DLD1 (cell line): Measurements from ENCODE around the gene NCS1.
"Not testable (repeated sequence)": the region's sequence is repeated elsewhere in the genome, so short reads cannot be mapped to it uniquely, and the experiment has no call there.

Experiments
- in situ Hi-C: cut with HindIII; loops from 2 replicates; pipeline ENCODE4 v1.10.0; 2017; ENCODE audit warnings: low sequenced_read_pairs

NCS1 gene

DNA sequence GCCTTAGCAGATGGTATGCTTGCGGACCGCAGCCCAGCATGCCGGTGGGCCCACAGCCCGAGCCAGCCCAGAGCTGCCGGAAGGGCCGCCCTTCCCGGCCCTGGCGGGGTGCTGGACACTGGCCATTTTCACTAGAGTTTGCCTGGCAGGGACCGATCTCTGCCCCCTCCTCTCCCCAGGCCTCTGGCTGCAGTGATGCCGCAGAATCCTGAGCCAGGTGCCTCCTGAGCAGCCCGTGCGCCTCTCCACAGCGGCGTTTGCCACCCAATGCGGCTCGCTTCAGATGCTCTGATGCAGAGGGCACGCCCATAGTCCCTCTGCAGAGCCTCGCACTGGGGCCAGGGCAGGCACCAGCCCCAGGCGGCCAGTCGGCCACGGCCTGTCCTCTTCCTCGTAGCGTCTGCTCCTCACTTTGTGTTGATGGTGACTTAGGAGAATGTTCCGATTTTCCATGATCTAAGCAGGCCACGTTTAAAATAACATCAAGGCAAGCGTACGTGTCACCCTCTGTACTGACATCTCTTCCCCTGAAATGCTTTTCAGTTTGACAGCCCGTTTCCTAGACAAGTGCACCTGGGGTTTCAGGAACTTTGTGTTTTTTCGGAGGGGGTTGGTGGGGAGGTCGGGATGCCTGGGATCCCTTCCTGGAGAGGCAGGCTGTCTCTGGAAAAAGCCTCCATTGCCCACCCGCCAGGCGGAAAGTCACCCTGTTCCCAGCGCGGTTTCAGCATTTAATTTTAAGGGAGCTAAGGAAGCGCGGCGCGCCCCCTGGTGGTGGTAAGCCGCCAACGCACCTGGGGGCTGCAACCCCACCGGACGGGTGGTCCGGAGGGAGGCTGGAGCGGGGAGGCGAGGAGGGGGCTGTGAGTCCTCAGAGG is 63.6 kb downstream of the NCS1 start:
- in situ Hi-C loops: no loop called here

DNA sequence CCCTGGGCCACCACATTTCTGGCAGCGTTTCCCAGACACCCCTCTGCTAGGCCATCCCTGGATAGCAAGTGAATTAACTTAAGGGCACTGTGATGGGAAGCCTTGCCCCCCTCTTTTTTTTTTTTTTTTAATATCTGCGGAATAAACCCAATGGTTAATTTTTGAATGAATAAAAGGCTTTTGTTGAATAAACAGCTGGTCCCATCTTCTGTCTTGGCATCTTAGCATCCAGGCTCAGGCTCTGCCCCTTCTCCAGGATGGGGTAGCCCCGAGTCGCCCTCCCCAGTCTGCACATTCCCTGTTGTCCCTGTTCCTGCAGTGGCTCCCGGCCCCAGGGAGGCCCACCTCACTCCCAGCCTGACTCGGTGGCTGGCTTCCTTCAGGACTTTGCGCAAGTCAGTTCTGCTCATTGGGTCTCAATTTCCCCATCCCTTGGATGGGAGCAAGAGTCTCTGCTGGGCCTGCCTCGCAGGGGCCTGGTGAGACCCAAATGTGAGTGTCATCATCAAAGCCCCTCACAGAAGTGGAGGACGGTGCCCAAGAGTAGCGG is 64.3 kb downstream of the NCS1 start:
- in situ Hi-C loops: no loop called here

DNA sequence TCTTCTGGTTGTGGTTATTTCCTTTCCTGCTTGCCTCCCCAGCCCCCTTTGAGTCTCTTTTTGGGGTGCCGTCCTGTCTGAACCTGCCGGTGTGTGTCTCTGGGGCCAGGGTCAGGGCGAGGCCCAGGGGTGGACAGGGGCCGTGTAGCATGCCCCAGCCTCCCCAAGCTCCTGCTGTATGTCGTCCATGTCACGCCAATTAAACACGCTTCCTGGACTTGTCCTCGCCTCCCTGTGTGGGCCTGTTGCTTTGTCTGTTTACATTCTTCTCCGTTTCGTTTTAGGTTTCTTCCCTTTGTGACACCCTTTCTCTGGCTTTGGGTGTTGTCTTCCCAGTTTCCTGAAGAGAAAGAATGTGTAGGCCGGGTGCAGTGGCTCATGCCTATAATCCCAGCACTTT is 64.9 kb downstream of the NCS1 start:
- in situ Hi-C loops: no loop called here

DNA sequence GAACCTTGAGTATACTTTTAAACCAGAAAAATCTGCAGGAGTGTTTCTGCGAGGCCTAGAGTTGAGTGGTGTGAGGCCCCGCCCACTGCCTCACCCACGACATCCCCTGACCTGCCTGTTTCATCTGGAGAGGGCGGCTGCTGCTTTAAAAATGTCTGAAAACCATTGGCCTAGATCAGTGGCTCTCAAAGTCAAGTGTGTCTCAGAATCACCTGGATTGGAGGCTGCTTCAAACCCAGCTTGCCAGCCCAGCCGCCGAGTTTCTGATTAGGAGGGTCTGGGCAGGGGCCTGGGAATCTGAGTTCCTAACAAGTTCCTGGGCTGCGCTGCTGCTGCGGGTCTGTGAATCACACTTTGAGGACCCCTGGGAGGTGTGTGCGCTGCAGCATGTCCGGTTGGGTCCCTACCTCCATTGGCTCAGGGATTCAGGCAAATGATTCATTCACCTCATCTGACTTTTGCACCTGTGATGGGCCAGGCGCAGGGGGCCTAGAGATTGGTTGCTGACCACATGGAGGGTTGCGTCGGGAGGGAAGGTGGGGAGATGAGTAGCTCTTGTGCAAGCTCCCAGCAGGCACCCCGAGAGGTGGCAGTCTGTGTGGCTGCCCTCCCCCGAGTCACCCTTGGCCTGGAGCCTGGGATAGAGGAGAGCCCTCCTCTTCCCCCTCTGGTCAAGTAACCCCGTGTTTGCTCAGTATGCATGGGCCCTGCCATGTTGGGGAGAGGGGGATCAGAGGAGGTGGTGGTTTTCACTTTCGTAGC is 65.7 kb downstream of the NCS1 start:
- in situ Hi-C loops: no loop called here

DNA sequence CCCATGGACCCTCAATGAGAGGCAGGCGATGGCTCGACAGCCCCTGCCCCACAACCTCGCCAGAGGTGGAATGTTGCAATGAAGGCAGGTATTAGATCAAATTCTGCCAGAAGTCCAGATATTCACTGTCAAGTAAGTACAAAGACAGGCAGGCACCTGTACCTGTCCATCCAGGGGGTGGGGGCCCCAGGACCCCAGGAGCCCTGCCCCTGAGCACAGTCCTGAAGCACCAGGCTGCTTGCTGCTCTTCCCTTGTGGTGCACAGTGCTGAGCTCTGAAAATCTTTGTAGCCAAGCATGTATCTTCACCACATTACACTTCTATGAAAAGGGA is 67.1 kb downstream of the NCS1 start:
- in situ Hi-C loops: no loop called here

DNA sequence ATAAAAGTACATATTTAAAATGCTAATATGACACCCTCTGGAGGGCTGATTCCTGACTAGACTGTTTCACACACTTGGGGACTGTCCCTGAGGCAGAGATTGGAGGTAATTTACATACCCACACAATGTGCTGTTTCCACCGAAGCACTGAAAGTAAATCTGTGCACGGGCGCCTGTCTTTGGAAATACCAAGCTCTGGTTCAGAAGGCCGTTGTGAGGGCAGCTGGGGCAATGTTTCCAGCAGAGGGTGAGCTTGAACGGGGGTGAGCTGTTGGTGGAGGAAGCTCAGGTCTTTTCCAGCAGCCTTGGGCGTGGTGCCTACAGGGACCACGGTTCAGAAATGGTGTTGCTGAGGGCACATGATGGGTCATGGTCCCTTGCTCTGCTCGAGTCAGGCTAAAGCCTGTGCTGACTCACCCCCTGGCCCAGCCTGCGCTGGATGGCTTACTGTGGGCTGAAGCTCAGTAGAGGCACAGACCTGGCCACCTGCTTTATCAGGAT is 67.6 kb downstream of the NCS1 start:
- in situ Hi-C loops: no loop called here

DNA sequence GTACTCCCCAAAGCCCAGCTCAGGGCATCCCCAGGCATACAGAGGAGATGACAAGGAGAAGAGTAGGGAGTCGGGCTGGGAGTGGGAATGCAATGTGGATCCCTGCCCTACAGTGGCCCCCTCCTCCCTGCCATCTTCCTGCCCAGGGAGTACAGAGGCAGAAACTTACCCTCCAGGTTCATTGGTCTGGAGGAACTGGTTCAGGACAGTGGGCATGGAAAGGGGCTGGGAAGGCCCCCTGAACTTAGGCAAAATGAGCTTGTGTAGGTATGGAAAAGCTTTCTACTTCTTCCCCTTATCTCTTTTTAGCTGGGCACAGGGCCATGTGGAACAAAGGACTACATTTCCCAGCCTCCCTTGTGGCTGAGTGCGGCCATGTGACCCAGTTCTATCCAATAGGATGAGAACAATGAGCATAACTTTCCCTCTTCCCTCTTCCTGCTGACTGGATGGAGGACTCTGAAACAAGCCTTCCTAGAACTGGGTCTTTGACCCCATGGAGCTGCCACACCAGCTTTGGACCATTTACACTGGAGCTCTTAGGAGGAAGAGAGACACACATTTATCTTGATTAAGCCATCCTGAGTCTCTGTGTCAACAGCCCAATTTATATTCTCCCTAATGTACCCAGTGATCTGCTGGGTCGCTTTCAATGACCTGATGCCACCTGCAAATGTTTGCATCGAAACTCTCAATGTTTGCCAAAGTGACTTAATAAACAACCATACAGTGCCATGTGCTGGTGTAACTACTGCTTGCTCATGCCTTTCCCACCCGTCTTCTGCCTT is 68.4 kb downstream of the NCS1 start:
- in situ Hi-C loops: no loop called here

DNA sequence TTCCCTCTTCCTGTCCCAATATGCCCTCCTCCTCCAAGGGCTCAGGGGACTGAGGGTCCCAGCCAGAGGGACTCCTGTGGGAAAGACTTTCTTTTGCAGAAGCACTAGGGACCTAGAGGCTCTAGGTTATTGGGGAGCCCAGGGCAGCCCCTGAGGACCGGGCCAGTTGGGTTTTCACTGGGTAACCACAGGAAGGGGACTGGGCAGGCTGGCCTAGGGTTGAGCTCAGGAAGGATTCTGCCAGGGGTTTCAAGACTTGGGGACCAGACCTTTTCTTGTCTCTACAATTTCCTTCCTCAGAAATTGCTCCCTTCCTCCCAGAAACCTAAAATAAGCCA is 69.0 kb downstream of the NCS1 start:
- in situ Hi-C loops: no loop called here

DNA sequence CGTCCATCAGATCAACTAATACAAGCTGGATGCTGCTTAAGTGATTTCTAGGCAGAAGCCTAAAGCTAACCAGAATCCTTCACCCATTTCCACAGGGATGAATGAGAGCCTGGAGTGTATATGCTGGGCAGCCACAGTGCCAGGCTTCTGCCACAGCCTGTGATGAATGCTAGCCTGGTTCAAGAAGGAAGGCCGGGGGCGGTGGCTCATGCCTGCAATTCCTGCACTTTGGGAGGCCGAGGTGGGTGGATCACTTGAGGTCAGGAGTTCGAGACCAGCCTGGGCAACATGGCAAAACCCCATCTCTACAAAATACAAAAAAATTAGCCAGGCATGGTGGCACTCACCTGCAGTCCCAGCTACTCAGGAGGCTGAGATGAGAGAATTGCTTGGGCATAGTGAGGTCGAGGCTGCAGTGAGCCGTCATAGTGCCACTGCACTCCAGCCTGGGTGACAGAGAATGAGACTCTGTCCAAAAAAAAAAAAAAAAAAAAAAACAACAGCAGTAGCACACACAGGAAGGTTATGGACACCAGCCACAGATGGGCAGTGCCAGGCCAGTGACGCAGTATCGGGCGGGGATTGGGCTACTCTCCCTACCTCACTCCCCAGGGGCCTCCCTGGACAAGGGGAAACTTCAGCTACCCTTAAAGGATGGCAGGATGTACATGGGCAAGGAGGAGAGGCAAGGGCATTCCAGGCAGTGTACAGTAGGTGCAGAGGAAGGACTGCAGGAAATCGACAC is 70.2 kb downstream of the NCS1 start:
- in situ Hi-C loops: no loop called here

DNA sequence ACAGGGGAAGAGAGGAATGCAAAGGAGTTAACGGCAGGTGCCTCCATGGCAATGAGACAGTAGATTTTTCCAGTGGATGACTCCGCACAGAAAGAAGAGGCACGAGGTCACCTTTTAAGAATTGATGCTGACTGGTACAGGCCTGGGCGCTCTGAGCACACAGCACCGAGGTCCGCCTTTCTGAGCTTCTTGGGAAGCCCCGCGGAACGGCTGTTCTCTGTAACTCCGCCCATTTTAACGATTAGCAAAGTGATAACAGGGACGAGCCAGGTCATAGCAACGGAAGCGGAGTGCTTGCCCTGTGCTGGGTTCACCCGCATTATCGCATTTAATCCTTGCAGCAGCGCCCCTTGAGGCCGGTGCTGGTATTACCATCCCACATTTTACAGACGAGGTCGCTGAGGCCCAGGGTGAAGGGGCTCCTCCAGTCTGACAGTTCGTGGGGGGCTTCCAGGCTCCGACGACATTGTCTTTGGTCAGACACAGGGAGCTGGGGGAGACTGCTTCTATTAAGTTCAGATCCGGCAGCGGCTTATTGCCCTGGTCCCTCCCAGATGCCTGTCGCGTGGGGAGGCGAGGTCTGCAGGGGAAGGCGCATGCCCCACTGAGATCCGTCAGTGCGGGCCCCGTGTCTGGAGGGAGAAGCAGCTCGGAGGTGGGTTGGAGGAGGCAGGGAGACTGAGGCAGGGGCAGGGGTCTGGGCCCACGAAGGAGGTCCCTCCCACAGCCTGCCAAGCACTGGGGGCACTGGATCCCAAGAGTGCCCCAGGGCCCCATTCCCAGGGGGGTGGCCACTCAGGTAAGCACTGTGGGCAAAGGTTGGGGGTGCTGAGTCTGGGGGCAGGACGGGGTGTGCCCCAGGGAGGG is 71.0 kb downstream of the NCS1 start:
- in situ Hi-C loops: no loop called here

DNA sequence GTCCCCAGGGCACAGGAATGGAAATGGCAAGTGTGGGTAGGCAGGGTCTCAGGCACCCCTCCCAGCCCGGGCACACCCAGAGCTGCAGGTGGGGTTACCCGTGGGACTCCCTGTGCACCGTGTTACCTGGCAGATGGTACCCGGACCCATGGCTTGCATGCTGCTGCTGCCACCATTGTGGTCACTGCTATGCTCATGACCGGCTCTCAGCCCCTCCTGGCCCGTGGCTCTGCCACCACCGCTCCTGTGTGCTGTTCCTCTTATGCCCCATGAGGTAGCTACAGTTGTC is 71.6 kb downstream of the NCS1 start:
- in situ Hi-C loops: no loop called here

DNA sequence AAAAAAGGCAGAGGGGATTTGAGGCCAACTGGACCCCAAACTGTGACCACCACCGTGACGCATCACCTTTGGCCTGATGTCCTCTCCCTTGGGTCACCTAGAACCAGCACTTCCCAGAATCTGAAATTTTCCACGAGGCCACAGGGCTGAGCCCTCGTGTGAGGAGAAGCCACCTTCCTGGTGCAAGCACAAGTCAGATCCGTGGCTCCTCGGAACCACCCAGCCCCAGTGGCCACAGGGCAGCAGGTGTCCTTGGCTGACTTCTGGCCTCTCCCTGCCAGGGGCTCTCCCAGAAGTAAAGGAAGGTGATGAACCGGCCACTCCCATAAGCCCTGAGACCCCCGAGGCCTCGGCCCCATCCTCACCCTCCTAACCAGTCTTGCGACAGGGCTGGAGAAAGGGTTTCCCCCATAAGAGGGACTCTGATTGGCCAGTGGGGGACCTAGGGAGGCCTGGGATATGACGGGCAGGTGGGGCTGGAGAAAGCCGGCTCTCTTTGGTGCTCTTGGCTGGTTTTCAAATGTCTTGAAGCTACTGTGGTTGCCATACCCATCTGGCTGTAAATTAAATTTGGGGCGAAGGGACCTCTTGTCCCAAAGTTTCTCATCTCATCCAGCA is 72.5 kb downstream of the NCS1 start:
- in situ Hi-C loops: no loop called here

DNA sequence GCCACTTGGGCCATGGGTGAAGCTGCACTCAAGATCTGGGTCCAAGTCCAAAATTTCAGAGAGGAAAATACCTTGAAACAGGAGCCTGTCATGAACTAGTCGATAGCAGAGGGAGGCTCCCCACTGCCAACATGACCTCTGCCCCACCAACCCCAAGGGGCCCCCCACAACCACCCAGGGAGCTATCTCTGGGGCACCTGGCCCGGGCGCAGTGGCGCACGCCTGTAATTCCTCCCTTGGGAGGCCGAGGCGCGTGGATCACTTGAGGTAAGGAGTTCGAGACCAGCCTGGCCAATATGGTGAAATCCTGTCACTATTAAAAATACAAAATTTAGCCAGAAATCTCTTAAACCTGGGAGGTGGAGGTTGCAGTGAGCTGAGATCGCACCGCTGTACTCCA is 73.3 kb downstream of the NCS1 start:
- in situ Hi-C loops: no loop called here

DNA sequence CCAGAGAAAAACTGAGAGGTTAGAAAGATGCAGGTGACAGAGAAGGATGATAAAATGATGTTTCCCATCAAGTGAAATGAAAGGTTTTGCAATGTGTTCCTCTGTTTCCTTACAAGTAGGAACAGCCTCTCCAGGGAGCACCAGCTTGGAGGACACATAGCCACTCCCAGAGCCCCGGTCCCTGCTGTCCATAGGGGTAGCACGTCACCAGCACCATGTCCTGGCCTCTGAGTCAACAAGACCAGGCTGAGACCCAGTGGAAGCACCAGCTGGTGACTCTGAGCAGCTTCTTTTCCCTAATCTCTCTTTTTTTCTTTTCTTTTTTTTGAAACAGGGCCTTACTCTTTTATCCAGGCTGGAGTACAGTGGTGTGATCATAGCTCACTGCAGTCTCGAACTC is 73.9 kb downstream of the NCS1 start:
- in situ Hi-C loops: no loop called here

DNA sequence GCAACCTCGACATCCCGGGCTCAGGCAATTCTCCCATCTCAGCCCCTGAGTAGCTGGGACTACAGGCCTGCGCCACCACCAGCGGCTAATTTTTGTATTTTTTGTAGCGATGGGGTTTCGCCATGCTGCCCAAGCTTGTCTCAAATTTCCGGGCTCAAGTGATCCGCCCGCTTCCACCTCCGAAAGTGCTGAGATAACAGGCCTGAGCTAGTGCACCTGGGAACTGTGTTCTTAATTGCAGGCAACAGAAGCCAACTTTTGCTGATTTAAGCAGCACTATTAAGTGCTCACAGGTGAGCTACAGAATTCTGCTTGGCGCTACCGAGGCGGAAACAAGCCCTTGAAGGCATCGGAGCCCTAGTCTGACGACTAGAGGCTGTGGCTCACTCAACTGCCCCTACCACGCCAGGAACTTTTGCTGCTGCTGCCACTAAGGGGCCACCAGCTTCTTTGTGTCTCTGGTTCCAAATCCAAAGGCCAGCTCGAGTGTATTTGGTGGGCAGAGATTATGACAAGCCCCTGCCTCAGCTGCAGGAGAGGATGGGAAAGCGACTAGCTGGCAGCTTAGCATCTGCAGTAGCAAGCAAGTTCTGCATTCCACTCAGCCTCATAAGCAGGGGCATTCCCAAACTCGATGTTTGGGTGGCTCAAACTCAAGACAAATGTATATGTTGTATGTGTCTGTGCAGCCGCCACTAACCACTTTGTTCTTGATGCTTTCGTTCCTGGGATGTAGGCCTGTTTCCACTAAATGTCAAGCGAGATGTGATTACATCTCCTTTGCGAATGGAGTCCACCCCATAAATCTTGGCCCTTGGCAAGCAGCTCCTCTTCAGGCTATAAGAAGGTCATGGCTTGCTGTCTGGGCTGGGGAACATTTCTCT is 82.8 kb downstream of the NCS1 start:
- in situ Hi-C loops: no loop called here

DNA sequence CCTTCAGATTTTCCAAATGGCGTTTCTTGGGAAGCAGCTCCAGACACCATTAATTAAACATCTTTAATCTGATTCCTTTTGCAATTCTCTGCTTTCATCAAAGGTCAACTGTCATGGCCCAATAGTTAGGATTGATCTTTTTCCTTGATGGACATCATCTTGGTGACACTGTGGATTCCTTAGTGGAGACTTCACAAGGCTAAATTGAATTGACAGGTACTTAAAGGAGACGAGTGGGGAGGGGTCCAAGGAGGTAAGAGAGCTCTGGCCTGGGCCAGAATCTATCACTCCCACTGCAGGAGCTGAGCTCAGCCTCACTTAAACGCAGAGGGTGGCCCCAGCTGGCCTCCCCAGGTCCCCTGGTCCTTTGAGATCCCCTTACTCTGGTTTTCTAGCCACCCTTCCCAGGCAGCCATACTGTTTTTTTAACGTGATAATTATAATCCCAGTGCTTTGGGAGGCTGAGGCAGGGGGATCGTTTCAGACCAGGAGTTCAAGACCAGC is 83.5 kb downstream of the NCS1 start:
- in situ Hi-C loops: no loop called here

DNA sequence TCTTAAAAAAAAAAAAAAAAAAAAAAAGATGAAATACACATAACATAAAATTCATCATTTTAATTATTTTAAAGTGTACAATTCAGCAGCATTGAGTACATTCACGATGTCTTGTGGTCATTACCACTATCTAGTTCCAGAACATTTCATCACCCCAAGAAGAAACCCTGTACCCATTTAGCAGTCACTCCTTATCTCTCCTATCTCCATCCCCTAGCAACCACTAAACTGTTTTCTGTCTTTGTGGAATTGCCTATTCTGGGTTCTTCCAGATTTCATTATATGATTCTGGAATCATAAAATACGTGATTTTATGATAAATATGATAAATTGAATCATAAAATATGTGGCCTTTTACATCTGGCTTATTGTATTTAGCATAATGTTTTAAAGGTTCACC is 84.4 kb downstream of the NCS1 start:
- in situ Hi-C loops: no loop called here

DNA sequence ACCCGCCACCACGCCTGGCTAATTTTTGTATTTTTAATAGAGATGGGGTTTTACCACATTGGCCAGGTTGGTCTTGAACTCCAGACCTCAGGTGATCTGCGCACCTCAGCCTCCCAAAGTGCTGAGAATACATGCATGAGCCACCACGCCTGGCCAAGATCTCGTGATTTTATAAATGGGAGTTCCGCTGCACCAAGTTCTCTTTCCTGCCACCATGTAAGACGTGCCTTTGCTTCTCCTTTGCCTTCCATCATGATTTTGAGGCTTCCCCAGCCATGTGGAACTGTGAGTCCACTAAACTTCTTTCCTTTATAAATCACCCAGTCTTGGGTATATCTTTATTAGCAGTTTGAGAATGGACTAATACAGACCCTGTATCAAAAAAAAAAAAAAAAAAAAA is 85.9 kb downstream of the NCS1 start:
- in situ Hi-C loops: not testable (repeated sequence)
